Activated gamma-delta T cell treated with Interleukin-2 at 50 U/mL for 16 hours (primary cell): ENCODE data around the gene CEACAM20.
"Not testable (repeated sequence)": the region's sequence is repeated elsewhere in the genome, so short reads cannot be mapped to it uniquely, and the experiment has no call there.

ENCODE experiments used
- DNase-seq: peaks from one replicate; pipeline ENCODE4 v3.0.0-alpha.2; 2020

Gene CEACAM20

GRCh38 chr19:44476559-44477408, 52.7 kb downstream of the CEACAM20 start:
- DNase-seq: no peak

GRCh38 chr19:44468730-44469129, 60.7 kb downstream of the CEACAM20 start:
- not testable (repeated sequence) for DNase-seq

- not testable (repeated sequence) for DNase-seq
These were observed 66.7 kb downstream of the CEACAM20 start for GRCh38 chr19:44462600-44463286.
